Activated CD8-positive, alpha-beta memory T cell treated with anti-CD3 and anti-CD28 coated beads for 4 hours (primary cell): Measurements from ENCODE around the gene POPDC3.
"Not testable (repeated sequence)": the region's sequence is repeated elsewhere in the genome, so short reads cannot be mapped to it uniquely, and the experiment has no call there.

Experiments used
- DNase-seq, 2 donors: peaks; one replicate each; pipeline ENCODE4 v3.0.0-alpha.2; 2020; ENCODE audit warnings: low read depth in 2 of 2

The POPDC3 gene

GRCh38 chr6:105179244-105180065 is at the start of gene POPDC3:
POPDC3 (minus strand) TSS chr6:105180014; CDS start chr6:105161909, 18,105 bp downstream.
- DNase-seq = no peak

- no peak for DNase-seq
These were observed 47.5 kb upstream of the POPDC3 start for GRCh38 chr6:105227295-105227767.

- DNase-seq = no peak
These were observed 46.9 kb upstream of the POPDC3 start for GRCh38 chr6:105226598-105227294.

GRCh38 chr6:105223242-105223641 is 43.4 kb upstream of the POPDC3 start:
- no peak for DNase-seq

- not testable (repeated sequence) for DNase-seq
These were observed 41.4 kb upstream of the POPDC3 start for GRCh38 chr6:105221219-105221618.

GRCh38 chr6:105220186-105220585 is 40.4 kb upstream of the POPDC3 start:
- DNase-seq = no peak

- DNase-seq = not testable (repeated sequence)
These were observed 39.4 kb upstream of the POPDC3 start for GRCh38 chr6:105219218-105219617.

GRCh38 chr6:105215506-105215905 is 35.7 kb upstream of the POPDC3 start:
- no peak for DNase-seq

- DNase-seq = no peak
These were observed 34.9 kb upstream of the POPDC3 start for GRCh38 chr6:105214668-105215067.

- DNase-seq = no peak
These were observed 33.5 kb upstream of the POPDC3 start for GRCh38 chr6:105213272-105213671.

- no peak for DNase-seq
These were observed 32.8 kb upstream of the POPDC3 start for GRCh38 chr6:105212587-105212986.

GRCh38 chr6:105211831-105212230 is 32.0 kb upstream of the POPDC3 start:
- no peak for DNase-seq

- no peak for DNase-seq
These were observed 31.2 kb upstream of the POPDC3 start for GRCh38 chr6:105210932-105211531.

- DNase-seq = no peak
These were observed 30.3 kb upstream of the POPDC3 start for GRCh38 chr6:105209950-105210706.

- DNase-seq = no peak
These were observed 27.9 kb upstream of the POPDC3 start for GRCh38 chr6:105207524-105208269.

GRCh38 chr6:105204768-105205167 is 25.0 kb upstream of the POPDC3 start:
- no peak for DNase-seq

GRCh38 chr6:105204331-105204730 is 24.5 kb upstream of the POPDC3 start:
- DNase-seq = no peak

GRCh38 chr6:105202486-105202885 is 22.7 kb upstream of the POPDC3 start:
- no peak for DNase-seq

GRCh38 chr6:105200133-105200730 is 20.4 kb upstream of the POPDC3 start:
- DNase-seq = no peak

GRCh38 chr6:105199711-105200110 is 19.9 kb upstream of the POPDC3 start:
- no peak for DNase-seq

GRCh38 chr6:105196076-105196475 is 16.3 kb upstream of the POPDC3 start:
- DNase-seq = no peak
